BLaER1 treated with 17β-estradiol and CSF1 and Interleukin-3, amounts not matched to agents 10 nM and 100 nM (cell line): ENCODE data around the gene RHOBTB3.
A peak's percentile ranks its signal among the peaks of the same experiment; 100 is the strongest.

Source experiments
- H3K27ac ChIP-seq, 11 experiments: shearing (Covaris generic); formaldehyde crosslinking; 2 replicates each; pipeline ENCODE4 v1.8.1; 2022
- H3K27me3 ChIP-seq, 11 experiments: shearing (Covaris generic); formaldehyde crosslinking; 2 replicates each; pipeline ENCODE4 v1.8.1; 2022
- H3K36me3 ChIP-seq, 11 experiments: shearing (Covaris generic); formaldehyde crosslinking; 2 replicates each; pipeline ENCODE4 v1.8.1; 2022
- H3K4me1 ChIP-seq, 10 experiments: shearing (Covaris generic); formaldehyde crosslinking; 2 replicates each; pipeline ENCODE4 v1.8.1; 2022
- H3K4me2 ChIP-seq, 11 experiments: shearing (Covaris generic); formaldehyde crosslinking; 2 replicates each; pipeline ENCODE4 v1.8.1; 2022
- H3K4me3 ChIP-seq, 10 experiments: shearing (Covaris generic); formaldehyde crosslinking; 2 replicates each; pipeline ENCODE4 v1.8.1; 2022
- H3K9ac ChIP-seq, 11 experiments: shearing (Covaris generic); formaldehyde crosslinking; 2 replicates each; pipeline ENCODE4 v1.8.1; 2022
- H3K9me3 ChIP-seq, 11 experiments: shearing (Covaris generic); formaldehyde crosslinking; replicated peaks in 1 of 11; 2 replicates each; pipeline ENCODE4 v1.8.1; 2022
- H4K20me1 ChIP-seq, 11 experiments: shearing (Covaris generic); formaldehyde crosslinking; 2 replicates each; pipeline ENCODE4 v1.8.1; 2022
- Cebpa-rat ChIP-seq, 11 experiments: shearing (Covaris generic); IDR thresholded peaks; 2 replicates each; pipeline ENCODE4 v1.8.1; 2022

The RHOBTB3 gene

GRCh38 chr5:95718738-95719137 lies 12.4 kb upstream of the RHOBTB3 start:
- Histone ChIP-seq H3K4me2 (peak overlapping the region; percentile 69 to 91 (median 77)), H3K4me1 (peaks cover 18 to 96% (median 35%) of the 10 kb centered on the region in 10 experiments), H3K36me3 (peaks cover 0 to 11% (median 0%) of the 10 kb centered on the region in 11 experiments; a peak in 4 of 22 replicates), H4K20me1 (no peaks in the 10 kb centered on the region), H3K27ac (peak overlapping the region in 10 of 11 experiments; percentile 42 to 81 (median 52); a peak in 17 of 22 replicates), H3K9me3 (no peaks in the 10 kb centered on the region), H3K9ac (peak overlapping the region in 6 of 11 experiments; percentile 14 to 61 (median 36); a peak in 6 of 22 replicates), H3K27me3 (no peaks in the 10 kb centered on the region), H3K4me3 (peak overlapping the region in 3 of 10 experiments; percentile 13 to 20 (median 18); a peak in 2 of 20 replicates)
- TF ChIP-seq Cebpa-rat (IDR thresholded peaks at IDR 0.05), result no peak

DNA sequence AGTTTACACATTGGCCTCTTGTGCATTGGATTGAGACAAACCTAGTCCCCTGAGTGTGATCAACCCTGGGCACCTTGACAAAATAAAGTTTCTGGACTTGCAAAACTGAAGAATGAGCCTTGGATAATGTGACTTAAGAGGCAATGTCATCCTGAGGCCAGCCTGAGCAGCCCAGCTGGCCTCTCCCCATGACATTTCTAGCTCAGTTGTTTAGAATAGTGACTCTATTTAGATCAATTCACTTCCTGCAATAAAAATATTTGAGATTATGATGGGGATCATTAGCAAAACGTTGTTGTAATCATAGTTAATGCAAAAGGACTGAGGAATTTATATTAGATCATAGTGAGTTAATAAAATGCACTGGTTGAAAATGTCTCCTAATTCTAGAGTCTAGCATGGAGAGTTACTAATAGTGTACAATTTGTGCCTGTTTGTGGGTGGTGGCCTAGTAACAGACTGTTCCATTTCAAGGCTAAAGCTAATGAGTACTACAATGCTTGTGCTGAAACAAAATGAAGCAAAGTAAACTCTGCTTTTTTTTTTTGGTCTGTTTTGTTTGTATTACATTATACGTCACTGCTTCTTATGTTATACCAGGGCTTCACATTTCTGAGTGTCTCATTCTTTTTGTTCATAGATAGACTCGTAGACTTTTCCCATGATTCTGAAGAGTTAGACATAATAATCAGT lies 10.9 kb upstream of the RHOBTB3 start:
- Histone ChIP-seq H3K4me1 (peaks cover 18 to 100% (median 35%) of the 10 kb centered on the region in 10 experiments), H3K27ac (peak overlapping the region in 1 of 11 experiments; percentile 15; a peak in 1 of 22 replicates), H3K27me3 (no peaks in the 10 kb centered on the region), H3K9ac (no peak overlapping the region), H3K9me3 (no peaks in the 10 kb centered on the region), H3K4me3 (no peak overlapping the region), H4K20me1 (no peaks in the 10 kb centered on the region), H3K4me2 (peak overlapping the region in 3 of 11 experiments; percentile 78 to 91 (median 87); a peak in 5 of 22 replicates), H3K36me3 (peaks cover 0 to 11% (median 0%) of the 10 kb centered on the region in 11 experiments; a peak in 4 of 22 replicates)
- TF ChIP-seq Cebpa-rat (IDR thresholded peaks at IDR 0.05), result no peak

DNA sequence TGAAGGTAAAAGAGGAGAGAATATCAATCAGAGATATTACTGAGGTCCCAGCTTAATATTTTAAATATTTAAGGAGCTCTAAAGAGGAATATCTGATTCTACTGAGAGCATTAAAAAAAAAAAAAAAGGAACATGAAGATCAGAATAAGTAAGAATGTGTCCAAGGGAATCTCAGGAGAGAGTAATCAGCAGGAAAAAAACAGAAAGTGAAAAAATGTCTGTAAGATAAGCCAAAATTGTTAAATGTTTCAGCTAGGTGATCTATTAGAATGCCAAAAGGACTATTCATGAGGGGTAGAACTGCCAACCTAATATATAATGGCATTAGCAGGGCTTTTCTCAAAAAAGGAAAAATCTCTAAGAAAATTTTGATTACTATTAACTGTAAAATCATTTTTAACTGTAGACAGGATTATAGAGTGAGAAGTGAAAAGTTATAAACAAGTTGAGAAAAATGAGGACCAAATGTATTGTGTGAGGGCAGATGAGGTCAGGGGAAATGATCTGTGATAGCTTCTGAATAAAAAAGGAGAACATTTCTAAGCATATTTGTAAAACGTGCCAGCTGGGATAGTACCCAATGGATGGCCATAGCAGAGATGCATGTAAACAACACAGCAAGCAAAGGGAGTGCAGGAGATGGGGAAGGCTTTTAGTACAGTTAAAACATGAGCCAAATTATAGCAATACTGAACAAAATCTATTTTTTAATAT lies 9.4 kb upstream of the RHOBTB3 start:
- H3K36me3 ChIP-seq, result peaks cover 0 to 4% (median 0%) of the 10 kb centered on the region in 11 experiments; a peak in 2 of 22 replicates
- peaks cover 22 to 100% (median 34%) of the 10 kb centered on the region in 10 experiments for H3K4me1 ChIP-seq
- no peaks in the 10 kb centered on the region for H3K27me3 ChIP-seq
- peak overlapping the region in 3 of 11 experiments; percentile 29 to 91 (median 65); a peak in 6 of 22 replicates for H3K4me2 ChIP-seq
- H3K4me3 ChIP-seq, result no peak overlapping the region
- no peaks in the 10 kb centered on the region for H4K20me1 ChIP-seq
- no peak for TF ChIP-seq Cebpa-rat (IDR thresholded peaks at IDR 0.05)
- H3K9me3 ChIP-seq, result no peaks in the 10 kb centered on the region
- H3K27ac ChIP-seq, result no peak overlapping the region
- no peak overlapping the region for H3K9ac ChIP-seq

DNA sequence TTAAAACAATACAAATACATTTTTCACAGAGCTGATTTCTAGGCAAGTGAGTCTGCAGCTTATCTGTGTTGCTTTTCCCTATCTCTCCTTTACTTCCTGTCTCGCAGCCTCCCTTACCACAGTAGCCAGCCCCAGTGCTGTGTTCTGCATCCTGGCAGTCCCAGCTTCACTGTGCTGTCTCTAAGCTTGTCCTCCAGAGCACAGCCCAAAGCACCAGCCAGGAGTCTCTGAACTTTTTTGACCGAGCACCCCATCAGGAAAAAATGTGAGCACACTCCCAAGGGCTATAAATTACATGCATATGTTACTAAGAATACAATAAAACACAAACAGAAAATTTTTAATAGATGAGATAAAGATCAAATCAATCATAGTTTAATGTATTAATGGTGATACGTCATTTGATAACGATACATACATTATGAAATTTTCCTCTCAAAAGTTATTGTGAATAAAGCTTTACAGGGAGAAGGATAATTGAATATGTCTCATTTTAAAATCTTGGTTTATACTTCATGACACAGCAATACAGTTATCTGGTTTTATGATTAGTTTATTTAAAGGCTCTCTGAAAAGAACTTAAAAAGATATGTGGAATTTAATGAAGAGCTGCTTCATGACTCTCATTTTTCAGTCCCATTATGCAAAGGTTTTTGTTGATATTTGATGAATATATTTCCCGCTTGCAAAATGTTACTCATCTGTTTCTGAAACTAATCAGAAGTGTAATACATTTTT lies 7.3 kb upstream of the RHOBTB3 start:
- H3K4me2 ChIP-seq, result peak overlapping the region in 6 of 11 experiments; percentile 11 to 91 (median 44); a peak in 10 of 22 replicates
- H3K4me1 ChIP-seq, result peaks cover 20 to 100% (median 34%) of the 10 kb centered on the region in 10 experiments
- no peak overlapping the region for H3K4me3 ChIP-seq
- H4K20me1 ChIP-seq, result no peaks in the 10 kb centered on the region
- no peak overlapping the region for H3K27ac ChIP-seq
- H3K27me3 ChIP-seq, result no peaks in the 10 kb centered on the region
- TF ChIP-seq Cebpa-rat (IDR thresholded peaks at IDR 0.05), result no peak
- no peaks in the 10 kb centered on the region for H3K9me3 ChIP-seq
- H3K36me3 ChIP-seq, result no peaks in the 10 kb centered on the region
- no peak overlapping the region for H3K9ac ChIP-seq

DNA sequence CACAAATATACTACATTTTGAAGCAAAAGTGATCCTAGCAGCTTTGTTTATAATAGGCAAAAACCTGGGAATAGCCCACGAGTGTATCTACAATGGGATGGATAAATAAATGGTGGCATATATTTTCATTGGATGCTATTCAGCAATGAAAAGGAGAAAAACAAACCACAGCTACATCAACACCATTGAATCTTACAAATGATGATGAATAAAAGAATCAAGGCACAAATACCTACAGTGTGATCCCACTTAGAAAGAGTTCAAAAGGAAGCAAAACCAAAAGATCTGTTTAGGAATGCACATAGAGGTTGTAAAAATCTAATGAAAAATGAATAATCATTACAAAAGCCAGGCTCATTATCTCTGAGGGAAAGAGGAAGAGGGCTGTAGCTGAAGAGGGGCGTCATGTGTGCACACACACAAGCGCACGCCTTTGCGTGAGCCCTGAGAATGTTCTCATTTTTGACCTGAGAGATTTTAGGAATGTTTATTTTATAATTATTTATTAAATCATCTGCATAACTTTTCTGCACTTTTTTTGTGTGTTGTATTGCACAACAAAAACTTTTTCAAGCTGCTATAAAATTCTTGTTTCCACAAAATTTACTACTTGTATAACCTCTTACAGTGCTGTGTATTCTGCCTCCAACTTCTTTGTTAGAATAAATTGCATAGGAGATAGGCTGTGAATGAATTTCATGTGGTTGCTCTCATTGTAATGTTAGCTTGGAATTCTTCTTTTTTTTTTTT lies 5.9 kb upstream of the RHOBTB3 start:
- no peak overlapping the region for H3K9ac ChIP-seq
- H3K4me2 ChIP-seq, result peak overlapping the region in 2 of 11 experiments; percentile 42 to 73; a peak in 3 of 22 replicates
- H3K4me3 ChIP-seq, result no peak overlapping the region
- peaks cover 25 to 100% (median 38%) of the 10 kb centered on the region in 10 experiments for H3K4me1 ChIP-seq
- H3K27ac ChIP-seq, result no peak overlapping the region
- H3K36me3 ChIP-seq, result no peaks in the 10 kb centered on the region
- no peaks in the 10 kb centered on the region for H3K9me3 ChIP-seq
- no peaks in the 10 kb centered on the region for H4K20me1 ChIP-seq
- no peaks in the 10 kb centered on the region for H3K27me3 ChIP-seq
- TF ChIP-seq Cebpa-rat (IDR thresholded peaks at IDR 0.05), result no peak

DNA sequence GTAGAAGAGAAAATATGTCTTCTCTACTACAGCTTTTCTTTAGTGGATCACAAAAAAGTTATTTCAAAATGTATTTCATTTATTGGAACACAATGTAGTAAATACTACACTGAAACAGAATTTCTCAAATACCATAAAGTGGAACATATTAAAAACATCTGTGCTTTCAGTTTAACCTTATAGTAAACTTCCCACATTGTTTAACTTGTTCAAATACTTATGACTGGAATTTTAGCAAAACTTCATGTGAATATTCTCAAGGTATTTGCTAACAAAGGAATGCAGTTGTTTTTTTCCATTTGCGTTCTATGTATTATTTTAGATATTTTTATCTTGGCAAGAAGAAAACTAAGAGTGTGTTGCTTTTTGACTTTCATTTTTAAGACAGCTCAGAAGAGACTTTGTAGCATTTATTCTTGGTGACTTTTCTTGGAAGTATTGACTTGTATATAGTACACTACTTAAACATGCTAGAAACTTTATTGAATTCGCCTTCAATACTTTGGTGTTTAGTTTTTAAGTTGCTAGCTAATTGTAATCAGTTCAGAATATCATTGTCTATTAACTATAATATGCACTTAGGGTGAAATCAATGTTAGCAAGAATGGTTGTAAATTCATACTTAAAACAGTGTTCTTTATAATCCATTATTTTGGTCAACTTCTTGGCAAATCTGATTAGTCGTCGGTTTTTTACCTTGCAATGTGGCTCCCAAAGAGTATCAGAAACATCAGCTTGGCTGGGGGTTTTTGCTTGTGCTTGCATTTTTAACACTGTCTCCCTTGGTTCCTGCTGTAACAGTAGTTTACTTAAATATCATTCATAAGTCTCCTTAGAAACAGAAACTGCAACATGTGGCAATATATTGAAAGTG lies 5.0 kb upstream of the RHOBTB3 start:
- no peak overlapping the region for H3K4me3 ChIP-seq
- peak overlapping the region in 10 of 11 experiments; percentile 19 to 89 (median 46); a peak in 14 of 22 replicates for H3K4me2 ChIP-seq
- H3K4me1 ChIP-seq, result peaks cover 30 to 92% (median 40%) of the 10 kb centered on the region in 10 experiments
- H4K20me1 ChIP-seq, result no peaks in the 10 kb centered on the region
- H3K9ac ChIP-seq, result peak overlapping the region in 2 of 11 experiments; percentile 23 to 31; a peak in 1 of 22 replicates
- peak overlapping the region in 3 of 11 experiments; percentile 22 to 40 (median 34); a peak in 4 of 22 replicates for H3K27ac ChIP-seq
- no peaks in the 10 kb centered on the region for H3K27me3 ChIP-seq
- no peaks in the 10 kb centered on the region for H3K9me3 ChIP-seq
- H3K36me3 ChIP-seq, result no peaks in the 10 kb centered on the region
- no peak for TF ChIP-seq Cebpa-rat (IDR thresholded peaks at IDR 0.05)

GRCh38 chr5:95726811-95727763 lies 4.0 kb upstream of the RHOBTB3 start:
- no peaks in the 10 kb centered on the region for H3K36me3 ChIP-seq
- no peaks in the 10 kb centered on the region for H4K20me1 ChIP-seq
- TF ChIP-seq Cebpa-rat (IDR thresholded peaks at IDR 0.05), result no peak
- H3K9ac ChIP-seq, result peak overlapping the region in 3 of 11 experiments; percentile 2 to 31 (median 23); a peak in 1 of 22 replicates
- peak overlapping the region; percentile 2 to 89 (median 45); a peak in 21 of 22 replicates for H3K4me2 ChIP-seq
- peak overlapping the region in 4 of 11 experiments; percentile 7 to 40 (median 28); a peak in 5 of 22 replicates for H3K27ac ChIP-seq
- H3K27me3 ChIP-seq, result no peaks in the 10 kb centered on the region
- no peak overlapping the region for H3K4me3 ChIP-seq
- no peaks in the 10 kb centered on the region for H3K9me3 ChIP-seq
- H3K4me1 ChIP-seq, result peaks cover 31 to 83% (median 41%) of the 10 kb centered on the region in 10 experiments
